Spinal cord (tissue), 10 donors: ENCODE measurements around the gene GSG1L. TPM values are rescaled to one million over a fixed set of nuclear protein-coding genes. Genes with fewer than 3 reads are reported as not detected.

Experiments used
- DNase-seq, 6 donors: peaks; one replicate each; pipeline versions ENCODE4 v3.0.0 to v3.0.0-alpha.2; 2013 to 2015; ENCODE audit warnings: low spot score in 6 of 6, low read depth in 4 of 6
- H3K27ac ChIP-seq: one replicate; pipeline ENCODE4 v1.5.1; 2013; ENCODE audit warnings: low read depth, low read length, control low read depth
- H3K27me3 ChIP-seq: one replicate; pipeline ENCODE4 v1.6.1; 2013; ENCODE audit warnings: low read length; ENCODE audit not compliant: control insufficient read depth, insufficient read depth
- H3K36me3 ChIP-seq: one replicate; pipeline ENCODE4 v1.6.1; 2013; ENCODE audit warnings: low read length; ENCODE audit not compliant: control insufficient read depth, insufficient read depth
- H3K4me1 ChIP-seq: one replicate; pipeline ENCODE4 v1.6.1; 2013; ENCODE audit warnings: low read length; ENCODE audit not compliant: control insufficient read depth, insufficient read depth
- H3K4me3 ChIP-seq: one replicate; pipeline ENCODE4 v1.5.1; 2013; ENCODE audit warnings: low read depth, low read length, control low read depth
- H3K9me3 ChIP-seq: one replicate; pipeline ENCODE4 v1.6.1; 2013; ENCODE audit warnings: low read length; ENCODE audit not compliant: control insufficient read depth, insufficient read depth
- WGBS: methylation state at CpG from one replicate; pipeline ENCODE4 v1.1.5; 2013; ENCODE audit warnings: missing lambda C conversion rate; ENCODE audit not compliant: insufficient coverage; 5-methylcytosine and 5-hydroxymethylcytosine counted together
- polyA plus RNA-seq, 2 donors: library from polyadenylated mRNA; unstranded; fragments of 120-200 nt; gene quantifications; one replicate each; pipeline ENCODE4 v1.2.1, GENCODE V29; 2013; ENCODE audit not compliant: insufficient read length in 2 of 2
- total RNA-seq, 2 donors: library from RNA; depleted of rRNA in 1 of 2; stranded (reverse); fragments of 120-200 nt in 1 of 2; fragments of >200 nt in 1 of 2; gene quantifications; one replicate each; pipeline versions ENCODE4 v1.2.3 to v1.2.4, GENCODE V29; 2013 to 2014
- donor health status: healthy.

The GSG1L gene
- total and polyA plus RNA-seq, 4 donors: 7.5 to 26.1 (median 18.0) TPM

DNA sequence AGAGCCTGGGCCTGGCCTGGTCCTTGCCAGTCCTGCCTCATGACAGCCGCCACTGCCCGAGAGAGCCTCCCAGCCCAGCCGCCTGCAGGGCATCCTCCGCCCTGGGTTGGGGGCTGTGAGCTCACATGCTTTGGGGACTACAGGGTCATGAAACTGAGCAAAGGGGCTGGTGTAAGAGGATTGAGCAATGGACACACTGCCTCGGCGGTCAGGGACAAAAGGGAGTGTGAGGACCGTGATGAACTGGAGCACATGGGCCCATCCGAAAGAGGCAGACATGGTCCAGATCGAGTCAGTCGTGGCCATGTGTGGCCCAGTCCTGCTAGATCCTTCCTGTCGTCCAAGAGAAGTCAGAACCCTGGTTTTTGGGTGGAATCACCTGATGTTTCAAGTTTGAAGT, 52.3 kb downstream of the GSG1L start:
- no peak for DNase-seq
- no peaks in the 10 kb centered on the region for H3K9me3 ChIP-seq
- H3K27ac ChIP-seq: peak overlapping the region; percentile 40
- WGBS: 82% methylated on average over 11 of the region's 11 CpGs
- H3K27me3 ChIP-seq: no peaks in the 10 kb centered on the region
- no peaks in the 10 kb centered on the region for H3K36me3 ChIP-seq
- H3K4me1 ChIP-seq: peaks cover 21% of the 10 kb centered on the region
- H3K4me3 ChIP-seq: no peak overlapping the region

DNA sequence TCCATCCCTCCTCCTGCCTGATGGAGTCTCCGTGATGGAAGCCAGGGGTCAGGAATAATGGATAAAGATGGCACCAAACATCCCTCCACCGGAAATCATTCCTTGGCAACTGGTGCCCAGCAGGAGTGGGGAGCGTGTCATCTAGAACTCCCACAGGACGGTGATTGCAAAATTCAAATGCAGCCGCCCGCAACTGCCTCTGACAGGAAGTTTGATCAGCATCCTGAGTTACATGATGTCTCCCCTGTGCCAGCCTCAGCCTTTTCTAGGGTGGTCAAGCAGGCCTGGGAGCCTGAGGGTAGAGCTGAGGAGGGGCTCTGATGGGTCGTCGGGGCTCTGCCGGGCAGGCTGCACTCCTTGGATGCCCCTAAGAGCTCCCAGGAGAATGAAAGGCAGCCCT, 52.8 kb downstream of the GSG1L start:
- Histone ChIP-seq H3K27ac (no peak overlapping the region), H3K9me3 (no peaks in the 10 kb centered on the region), H3K4me1 (peaks cover 21% of the 10 kb centered on the region), H3K36me3 (no peaks in the 10 kb centered on the region), H3K27me3 (no peaks in the 10 kb centered on the region), H3K4me3 (no peak overlapping the region)
- no peak for DNase-seq
- WGBS: 56% methylated on average over 8 of the region's 9 CpGs

DNA sequence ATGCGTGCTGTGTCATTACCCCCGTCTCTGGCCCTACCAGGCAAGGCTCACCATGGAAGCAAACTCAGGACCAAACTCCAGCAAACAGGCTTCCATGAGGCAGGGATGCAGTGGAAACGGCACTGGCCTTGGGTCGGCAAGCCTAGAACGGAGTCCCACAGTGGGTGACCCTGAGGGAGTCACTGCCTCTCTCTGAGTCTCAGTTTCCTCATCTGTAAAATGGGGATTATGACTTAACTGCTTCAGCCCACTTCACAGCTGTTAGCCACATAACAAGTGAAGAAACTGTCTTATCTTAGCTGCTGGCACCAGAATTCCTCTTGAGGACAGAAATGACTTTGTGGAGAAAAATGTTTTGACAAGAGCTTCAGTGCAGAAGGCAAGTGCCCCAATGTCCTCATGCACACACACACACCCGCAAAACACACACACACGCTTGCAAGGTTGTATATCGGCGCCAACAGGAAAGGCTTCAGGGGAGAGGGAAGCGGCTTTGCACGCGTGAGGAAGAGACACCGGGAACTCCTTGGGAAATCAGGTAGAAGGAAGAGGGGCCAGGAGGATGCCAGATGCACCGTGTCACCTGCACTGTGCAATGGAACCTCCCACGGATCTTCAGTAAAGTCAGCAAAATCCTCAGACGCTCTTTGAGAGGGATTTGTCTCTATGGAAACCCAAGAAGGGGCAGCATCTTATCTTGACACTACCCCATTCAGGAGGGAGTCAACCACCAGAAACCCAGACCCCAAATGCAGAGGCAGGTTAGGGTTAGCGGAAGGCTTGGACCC, 53.7 kb downstream of the GSG1L start:
- no peak for DNase-seq
- Histone ChIP-seq H3K9me3 (no peaks in the 10 kb centered on the region), H3K4me3 (no peak overlapping the region), H3K4me1 (peaks cover 21% of the 10 kb centered on the region), H3K27me3 (no peaks in the 10 kb centered on the region), H3K36me3 (no peaks in the 10 kb centered on the region), H3K27ac (no peak overlapping the region)
- 78% methylated on average over 12 of the region's 17 CpGs for WGBS

DNA sequence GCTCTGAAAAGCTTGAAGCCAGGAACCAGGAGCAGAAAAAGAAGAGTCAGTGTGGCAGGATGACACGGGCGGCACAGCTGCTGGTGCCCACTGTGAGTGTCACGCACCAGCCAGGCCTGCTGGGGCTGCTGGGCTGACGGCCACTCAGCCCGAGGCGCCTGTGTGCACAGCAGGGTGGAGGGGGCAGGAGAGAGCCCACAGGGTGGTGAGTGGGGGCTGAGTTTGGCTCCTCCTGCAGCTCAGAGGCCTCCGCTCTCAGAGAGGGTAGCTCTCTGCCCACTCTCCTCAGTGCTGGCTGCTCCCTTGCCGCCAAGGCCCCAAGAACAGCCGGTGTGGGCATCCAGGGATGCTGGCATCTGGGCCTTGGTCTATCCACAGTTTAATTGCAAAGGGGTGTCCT, 59.6 kb downstream of the GSG1L start:
- Histone ChIP-seq H3K27me3 (no peaks in the 10 kb centered on the region), H3K9me3 (no peaks in the 10 kb centered on the region), H3K4me1 (peaks cover 24% of the 10 kb centered on the region), H3K4me3 (no peak overlapping the region), H3K36me3 (no peaks in the 10 kb centered on the region), H3K27ac (no peak overlapping the region)
- WGBS: 45% methylated on average over 8 of the region's 9 CpGs
- no peak for DNase-seq

DNA sequence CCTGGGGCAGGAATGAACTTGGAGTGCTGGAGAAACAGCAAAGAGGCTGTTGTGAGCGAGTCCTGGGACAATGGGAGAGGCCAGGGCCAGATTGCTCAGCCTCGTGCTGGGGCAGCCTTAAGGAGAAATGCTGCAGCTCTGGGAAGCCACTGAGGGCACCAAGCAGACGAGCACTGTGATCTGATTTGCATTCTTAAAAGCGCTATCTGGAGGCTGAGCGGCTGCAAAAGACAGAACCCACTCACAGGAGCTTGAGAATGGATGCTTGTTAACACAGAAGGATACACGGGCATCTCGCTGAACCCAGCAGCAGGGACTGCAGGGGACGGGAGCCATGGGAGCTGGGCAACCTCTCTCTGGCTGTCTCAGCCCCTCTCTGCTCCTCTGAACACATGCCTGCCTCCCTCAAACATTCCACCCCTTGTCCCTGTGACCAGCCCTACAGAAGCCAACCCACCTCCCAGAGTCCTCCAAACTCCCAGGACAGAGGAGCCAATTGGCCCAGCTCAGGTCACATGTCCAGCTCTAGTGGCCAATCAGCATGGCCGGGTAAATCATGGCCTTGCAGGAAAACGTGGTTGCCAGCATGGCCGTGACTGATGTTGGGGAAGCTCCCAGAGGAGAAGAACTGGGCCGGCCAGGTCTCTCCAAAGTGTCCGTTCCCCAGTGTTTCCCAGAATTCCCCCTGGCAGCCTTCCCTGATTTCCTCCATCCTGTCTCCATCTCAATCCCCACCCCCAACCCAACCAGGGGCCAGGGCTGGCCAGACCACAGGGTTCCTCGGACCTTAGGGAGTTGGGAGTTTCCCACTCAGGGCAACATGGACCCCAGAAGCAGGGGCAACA, 60.3 kb downstream of the GSG1L start:
- no peak for DNase-seq
- Histone ChIP-seq H3K4me3 (no peak overlapping the region), H3K36me3 (no peaks in the 10 kb centered on the region), H3K4me1 (peaks cover 24% of the 10 kb centered on the region), H3K27me3 (no peaks in the 10 kb centered on the region), H3K27ac (no peak overlapping the region), H3K9me3 (no peaks in the 10 kb centered on the region)
- 63% methylated on average over 14 of the region's 14 CpGs for WGBS

DNA sequence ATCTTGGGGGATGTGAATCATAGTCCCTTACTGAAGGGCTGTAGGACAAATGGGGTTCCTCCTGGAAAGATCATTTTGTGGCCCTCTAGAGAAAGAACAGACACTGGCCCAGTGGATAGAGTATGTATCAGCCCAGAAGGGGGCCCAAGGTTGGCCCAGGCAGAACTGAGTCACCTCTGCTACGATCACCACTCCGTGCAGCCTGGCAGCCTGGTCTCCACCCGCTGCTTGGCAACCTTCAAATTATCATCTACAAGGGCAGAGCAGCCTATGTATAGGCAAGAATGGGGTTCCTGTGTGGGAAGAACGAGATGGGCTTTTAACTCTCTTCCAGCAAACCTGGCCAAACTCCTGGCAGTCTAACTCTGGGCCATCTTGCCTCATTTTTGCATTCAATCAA, 61.9 kb downstream of the GSG1L start:
- Histone ChIP-seq H3K27me3 (no peaks in the 10 kb centered on the region), H3K4me3 (no peak overlapping the region), H3K36me3 (no peaks in the 10 kb centered on the region), H3K4me1 (peaks cover 24% of the 10 kb centered on the region), H3K27ac (no peak overlapping the region), H3K9me3 (no peaks in the 10 kb centered on the region)
- no peak for DNase-seq
- no CpG with 5 or more reads among the region's 4 CpGs for WGBS

DNA sequence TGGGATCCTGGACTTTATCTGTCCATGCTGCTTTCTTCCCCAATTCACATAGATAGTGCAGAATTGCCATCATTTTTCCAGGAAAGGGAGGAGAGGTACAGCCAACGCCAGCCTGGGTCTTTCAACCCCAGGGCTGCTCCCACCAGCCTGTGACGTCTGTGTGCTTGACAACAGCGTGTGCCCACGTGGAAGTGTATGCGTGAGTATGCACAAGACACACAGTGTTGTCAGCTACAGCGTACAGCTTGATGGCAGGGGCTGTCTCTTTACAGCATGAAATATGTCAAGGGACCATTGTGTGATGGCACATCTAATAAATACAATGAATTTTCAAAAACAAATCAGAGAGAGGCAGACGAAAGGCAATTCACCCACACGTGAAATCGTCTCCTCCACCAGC, 62.3 kb downstream of the GSG1L start:
- peak in 1 of 6 donors; percentile 74 for DNase-seq
- Histone ChIP-seq H3K27ac (no peak overlapping the region), H3K4me3 (no peak overlapping the region), H3K36me3 (no peaks in the 10 kb centered on the region), H3K9me3 (no peaks in the 10 kb centered on the region), H3K4me1 (peaks cover 24% of the 10 kb centered on the region), H3K27me3 (no peaks in the 10 kb centered on the region)
- 42% methylated on average over 6 of the region's 9 CpGs for WGBS

DNA sequence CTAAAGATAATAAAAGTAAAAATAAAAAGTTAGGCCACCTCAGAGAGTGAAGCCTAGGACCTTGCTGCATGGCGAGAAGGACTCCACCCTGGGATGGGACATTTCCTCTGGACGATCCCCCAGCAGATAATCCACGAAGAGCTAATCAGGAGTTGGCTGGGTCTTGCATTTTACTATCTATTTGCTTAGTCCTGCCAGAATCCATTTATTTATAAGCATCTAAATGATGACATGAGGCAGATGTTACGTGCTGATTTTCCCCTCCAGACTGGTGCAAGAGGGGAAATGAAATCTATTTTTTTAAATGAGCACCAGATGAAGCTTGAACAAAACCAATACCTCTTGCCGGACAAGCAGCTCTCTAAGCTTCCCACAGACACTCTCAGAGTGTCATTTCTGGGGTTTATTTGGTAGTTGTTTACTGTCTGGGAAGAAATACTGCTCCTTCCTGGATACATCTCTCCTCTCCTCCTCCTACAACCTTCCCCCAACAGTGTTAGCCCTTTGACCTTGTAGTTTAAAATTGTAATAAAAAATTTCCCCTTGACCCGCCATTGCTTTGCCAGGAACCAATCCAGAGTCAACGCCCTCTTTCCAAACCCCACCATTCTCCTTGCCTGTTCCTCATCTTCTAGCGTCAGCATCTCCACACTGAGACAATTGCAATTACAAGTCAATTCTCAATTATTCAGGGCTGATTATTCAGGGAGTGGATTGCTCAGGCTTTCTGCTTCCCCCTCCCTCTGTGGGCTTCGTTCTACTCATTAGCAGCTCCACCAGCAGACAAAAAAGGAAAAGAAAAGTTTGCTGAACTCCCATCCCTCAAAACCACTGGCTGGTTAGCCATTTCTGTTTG, 63.0 kb downstream of the GSG1L start:
- no peaks in the 10 kb centered on the region for H3K27me3 ChIP-seq
- DNase-seq: peak in 1 of 6 donors; percentile 54
- no peaks in the 10 kb centered on the region for H3K36me3 ChIP-seq
- H3K27ac ChIP-seq: no peak overlapping the region
- H3K4me3 ChIP-seq: no peak overlapping the region
- H3K9me3 ChIP-seq: no peaks in the 10 kb centered on the region
- peaks cover 24% of the 10 kb centered on the region for H3K4me1 ChIP-seq
- WGBS: 49% methylated on average over 4 of the region's 9 CpGs

DNA sequence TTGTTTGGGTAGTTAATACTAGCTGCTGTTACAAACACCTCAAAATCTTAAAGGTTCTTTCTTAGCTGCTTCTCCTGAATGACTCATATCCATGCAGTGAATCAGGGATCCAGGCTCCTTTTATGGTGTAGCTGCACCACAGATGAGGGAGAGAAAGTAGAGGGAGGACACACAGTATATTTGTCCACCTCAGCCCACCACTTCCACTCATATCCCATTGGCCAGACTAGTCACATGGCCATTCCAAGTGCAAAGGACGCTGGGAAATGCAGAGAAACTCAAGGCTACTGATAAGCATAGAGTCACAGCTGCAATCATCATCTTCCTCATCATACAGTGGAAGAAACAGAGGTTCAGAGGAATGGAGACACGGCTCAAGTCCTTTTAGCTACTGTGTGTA, 63.8 kb downstream of the GSG1L start:
- 80% methylated on average over 1 of the region's 2 CpGs for WGBS
- Histone ChIP-seq H3K9me3 (no peaks in the 10 kb centered on the region), H3K4me3 (no peak overlapping the region), H3K27ac (no peak overlapping the region), H3K36me3 (no peaks in the 10 kb centered on the region), H3K27me3 (no peaks in the 10 kb centered on the region), H3K4me1 (peaks cover 24% of the 10 kb centered on the region)
- DNase-seq: no peak
